Lung microvascular endothelial cell (primary cell): ENCODE results near the gene MTFR2. TPM values are rescaled to one million over a fixed set of nuclear protein-coding genes. Genes with fewer than 3 reads are reported as not detected.

Source experiments
- DNase-seq, 2 donors: peaks; one replicate each; pipeline versions ENCODE4 v3.0.0 to v3.0.0-alpha.2; 2010; ENCODE audit warnings: low read depth in 2 of 2
- total RNA-seq: library from RNA; depleted of rRNA; stranded (reverse); fragments of >200 nt; gene quantifications from 2 replicates; pipeline ENCODE4 v1.2.1, GENCODE V29; 2014

Gene MTFR2
- total RNA-seq, 1 donor from 2014 or later, result 0.60 TPM

- DNase-seq, result no peak
These were observed 63.7 kb downstream of the MTFR2 start for GRCh38 chr6:136186363-136186762.

GRCh38 chr6:136184738-136185137 is 65.4 kb downstream of the MTFR2 start:
- DNase-seq, result no peak

- peak in 1 of 2 donors; percentile 23 for DNase-seq
These were observed 68.2 kb downstream of the MTFR2 start for GRCh38 chr6:136181861-136182260.

GRCh38 chr6:136181512-136181833 is 68.6 kb downstream of the MTFR2 start:
- no peak for DNase-seq

Other genes starting within 250 kb of the MTFR2 start
- 58.4 and 67.3 TPM in 2 replicates for gene BCLAF1, start 39.5 kb upstream of the MTFR2 start, total RNA-seq